OCI-LY1 (cell line): ENCODE measurements around the gene EIF2A.
A peak's percentile ranks its signal among the peaks of the same experiment; 100 is the strongest.

Experiments
- H2AFZ ChIP-seq: fragments of 200-600 bp; sonication (generic), shearing (Covaris generic); 2 replicates; pipeline ENCODE4 v1.6.0; 2014; ENCODE audit warnings: antibody characterized with exemption, mild to moderate bottlenecking, low read length
- H3F3A ChIP-seq: fragments of 200-600 bp; sonication (generic), shearing (Covaris generic); 2 replicates; pipeline ENCODE4 v1.6.0; 2014; ENCODE audit warnings: mild to moderate bottlenecking, antibody characterized with exemption, low read length, moderate library complexity; ENCODE audit not compliant: insufficient read depth
- H3K27ac ChIP-seq: fragments of 200-600 bp; sonication (generic); 2 replicates; pipeline ENCODE4 v1.5.1; 2014; ENCODE audit warnings: low read length, mixed run types, mild to moderate bottlenecking, low read depth; ENCODE audit not compliant: poor library complexity, severe bottlenecking
- H3K27me3 ChIP-seq: fragments of 200-600 bp; sonication (generic); 2 replicates; pipeline ENCODE4 v1.6.0; 2014; ENCODE audit warnings: antibody characterized with exemption, mild to moderate bottlenecking, low read length, moderate library complexity; ENCODE audit not compliant: insufficient read depth
- H3K36me3 ChIP-seq: fragments of 200-600 bp; sonication (generic); 2 replicates; pipeline ENCODE4 v1.6.1; 2014; ENCODE audit warnings: mild to moderate bottlenecking, antibody characterized with exemption, low read length, moderate library complexity, mixed read lengths; ENCODE audit not compliant: insufficient read depth
- H3K4me1 ChIP-seq: fragments of 200-600 bp; sonication (generic); 2 replicates; pipeline ENCODE4 v1.5.1; 2014; ENCODE audit warnings: mild to moderate bottlenecking, low read length, moderate library complexity; ENCODE audit not compliant: insufficient read depth, severe bottlenecking
- H3K4me2 ChIP-seq: fragments of 200-600 bp; sonication (generic), shearing (Covaris generic); 2 replicates; pipeline ENCODE4 v1.6.1; 2014; ENCODE audit warnings: low read length
- H3K4me3 ChIP-seq: fragments of 200-600 bp; sonication (generic); 2 replicates; pipeline ENCODE4 v1.5.1; 2014; ENCODE audit warnings: low read length, low read depth, mild to moderate bottlenecking, mixed read lengths; ENCODE audit not compliant: poor library complexity, severe bottlenecking
- H3K79me2 ChIP-seq: fragments of 200-600 bp; shearing (Covaris generic); 2 replicates; pipeline ENCODE4 v1.6.1; 2016; ENCODE audit warnings: mixed run types, low read length, mixed read lengths; ENCODE audit not compliant: insufficient read depth
- H3K9ac ChIP-seq: fragments of 200-600 bp; sonication (generic), shearing (Covaris generic); 2 replicates; pipeline ENCODE4 v1.6.1; 2014; ENCODE audit warnings: mild to moderate bottlenecking, low read length, mixed read lengths
- H3K9me2 ChIP-seq: fragments of 200-600 bp; sonication (generic), shearing (Covaris generic); 2 replicates; pipeline ENCODE4 v1.6.1; 2014; ENCODE audit warnings: low read depth, mild to moderate bottlenecking, low read length, mixed read lengths
- H3K9me3 ChIP-seq: fragments of 200-600 bp; shearing (Covaris generic); 2 replicates; pipeline ENCODE4 v1.6.1; 2014; ENCODE audit warnings: low read length, mixed read lengths
- H4K20me1 ChIP-seq: fragments of 200-600 bp; sonication (generic), shearing (Covaris generic); 2 replicates; pipeline ENCODE4 v1.6.0; 2016; ENCODE audit warnings: mild to moderate bottlenecking, low read length; ENCODE audit not compliant: insufficient read depth
- CTCF ChIP-seq: fragments of 200-600 bp; sonication (generic), shearing (Covaris generic); IDR thresholded peaks from 2 replicates; pipeline ENCODE4 v1.5.1; 2017; ENCODE audit warnings: mild to moderate bottlenecking, antibody characterized with exemption, low read length, moderate library complexity, mixed read lengths
- EZH2 ChIP-seq: fragments of 200-600 bp; sonication (generic), shearing (Covaris generic); IDR thresholded peaks from 2 replicates; pipeline ENCODE4 v1.8.0; 2017; ENCODE audit warnings: borderline replicate concordance, mixed run types, mild to moderate bottlenecking, antibody characterized with exemption, low read length, moderate library complexity, mixed read lengths

The EIF2A gene

DNA sequence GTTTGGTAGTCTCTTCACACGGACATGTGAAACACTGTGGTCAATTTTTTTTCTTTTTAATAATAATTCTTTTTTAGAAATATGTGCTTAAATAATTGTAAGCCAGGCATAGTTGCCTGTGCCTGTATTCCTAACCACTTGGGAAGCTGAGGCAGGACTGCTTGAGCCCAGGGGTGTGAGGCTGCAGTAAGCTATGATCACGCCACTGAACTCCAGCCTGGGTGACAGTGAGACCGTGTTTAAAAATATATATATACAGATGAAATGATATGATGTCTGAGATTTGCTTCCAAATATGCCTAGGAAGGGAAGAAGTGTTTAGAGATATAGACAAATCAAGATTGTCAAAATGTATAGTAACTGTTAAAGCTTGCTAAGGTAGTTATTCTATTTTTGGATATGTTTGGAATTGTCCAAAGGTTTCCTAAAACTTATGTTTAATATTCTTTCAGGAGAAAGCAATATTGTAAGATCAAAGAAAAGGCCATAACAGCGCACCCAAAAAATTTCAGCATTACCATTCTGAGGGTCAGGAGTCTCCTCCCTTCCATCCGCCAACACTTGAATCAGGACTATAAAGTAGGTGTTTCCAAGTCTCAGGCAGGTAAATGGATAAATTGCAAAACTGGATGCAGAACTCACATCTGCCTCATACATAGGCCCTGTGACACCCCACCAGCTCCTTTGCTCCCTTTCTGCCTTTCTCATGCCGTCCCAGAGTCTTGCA, 56.0 kb downstream of the EIF2A start:
- H2AFZ ChIP-seq, result no peak overlapping the region

GRCh38 chr3:150603153-150603979, 56.8 kb downstream of the EIF2A start, which contains the start of gene SELENOT:
Gene SELENOT, plus strand, starts transcription at chr3:150603321. Its CDS starts 42 bp downstream, at chr3:150603363.
- no peaks in the 10 kb centered on the region for H3K9me3 ChIP-seq
- peak within 1 kb of the TSS; percentile 79 for H3K4me2 ChIP-seq
- peaks cover 90% of the 10 kb centered on the region for H3K79me2 ChIP-seq
- H3K4me3 ChIP-seq, result peak within 1 kb of the TSS; percentile 88
- H3K27ac ChIP-seq, result peak within 1 kb of the TSS; percentile 95
- peaks cover 41% of the 10 kb centered on the region for H3K36me3 ChIP-seq
- H4K20me1 ChIP-seq, result no peaks in the 10 kb centered on the region
- no peak within 1 kb of the TSS for H2AFZ ChIP-seq
- H3K4me1 ChIP-seq, result peaks cover 68% of the 10 kb centered on the region
- H3K9me2 ChIP-seq, result no peaks in the 10 kb centered on the region
- H3K9ac ChIP-seq, result peak within 1 kb of the TSS; percentile 86
- no peak for TF ChIP-seq EZH2
- TF ChIP-seq CTCF, result 0 out of 2 replicates have a peak, but pooled peaks have one; percentile 10
- no peaks in the 10 kb centered on the region for H3K27me3 ChIP-seq
- no peaks in the 10 kb centered on the region for H3F3A ChIP-seq

More for the DNA sequence above, 56.0 kb downstream of the EIF2A start:
- H3K36me3 ChIP-seq, result peaks cover 33% of the 10 kb centered on the region
- H3K79me2 ChIP-seq, result peaks cover 90% of the 10 kb centered on the region
- H4K20me1 ChIP-seq, result no peaks in the 10 kb centered on the region
- H3K4me2 ChIP-seq, result peak overlapping the region; percentile 79
- H3K4me1 ChIP-seq, result peaks cover 66% of the 10 kb centered on the region
- no peaks in the 10 kb centered on the region for H3K27me3 ChIP-seq
- no peaks in the 10 kb centered on the region for H3F3A ChIP-seq
- no peaks in the 10 kb centered on the region for H3K9me2 ChIP-seq
- peak overlapping the region; percentile 86 for H3K9ac ChIP-seq
- H3K9me3 ChIP-seq, result no peaks in the 10 kb centered on the region
- TF ChIP-seq EZH2, result no peak
- TF ChIP-seq CTCF, result no peak
- H3K4me3 ChIP-seq, result peak overlapping the region; percentile 88
- peak overlapping the region; percentile 95 for H3K27ac ChIP-seq

- peaks cover 47% of the 10 kb centered on the region for H3K36me3 ChIP-seq
- peak overlapping the region; percentile 95 for H3K27ac ChIP-seq
- peak overlapping the region; percentile 88 for H3K4me3 ChIP-seq
- no peaks in the 10 kb centered on the region for H3F3A ChIP-seq
- H3K4me2 ChIP-seq, result peak overlapping the region; percentile 78
- H3K27me3 ChIP-seq, result no peaks in the 10 kb centered on the region
- peak overlapping the region; percentile 86 for H3K9ac ChIP-seq
- H3K79me2 ChIP-seq, result peaks cover 92% of the 10 kb centered on the region
- no peaks in the 10 kb centered on the region for H3K9me2 ChIP-seq
- H3K9me3 ChIP-seq, result no peaks in the 10 kb centered on the region
- peaks cover 68% of the 10 kb centered on the region for H3K4me1 ChIP-seq
- no peaks in the 10 kb centered on the region for H4K20me1 ChIP-seq
- H2AFZ ChIP-seq, result no peak overlapping the region
- TF ChIP-seq EZH2 (no peak), CTCF (no peak)
Measured at GRCh38 chr3:150603980-150604319, 57.4 kb downstream of the EIF2A start.
